K562 (cell line): ENCODE measurements around the gene BLZF1. TPM values are rescaled to one million over a fixed set of nuclear protein-coding genes. Genes with fewer than 3 reads are reported as not detected.
A peak's percentile ranks its signal among the peaks of the same experiment; 100 is the strongest.

Source experiments
- ATAC-seq: fragments of 200-7000 bp; cut with Tn5 transposase; 3 replicates; pipeline ENCODE4 v1.9.1; 2020; ENCODE audit warnings: moderate library complexity
- BruUV-seq: library from RNA; stranded (reverse); fragments of 400-500 nt; replicated peaks from 2 replicates; lab custom pipeline; 2021; lab: Mats Ljungman, UMichigan
- CTCF ChIA-PET: fragments of 300-600 bp; formaldehyde crosslinking; extraction: SDS; loops from one replicate; lab custom pipeline; 2021; ENCODE audit warnings: low intra/inter-chr PET ratio; lab: Yijun Ruan, JAX
- POLR2A ChIA-PET: fragments of 300-600, 350-650 bp; sonication (Branson Sonifier 250); formaldehyde crosslinking; extraction: SDS; loops from one replicate; lab custom pipeline; 2021; ENCODE audit warnings: antibody characterized with exemption, inconsistent platforms; lab: Yijun Ruan, JAX
- DNase-seq, 4 experiments: peaks; one replicate each; pipeline versions ENCODE4 v3.0.0 to v3.0.0-alpha.2; 2011 to 2018; ENCODE audit warnings: low spot score in 3 of 4, mixed read lengths in 3 of 4; ENCODE audit errors: extremely low read depth in 1 of 4
- FAIRE-seq: peaks from 2 replicates; lab custom pipeline; 2011; peaks lifted over from hg19 to GRCh38; lab: Jason Lieb, UNC
- H2AFZ ChIP-seq: 2 replicates; pipeline ENCODE4 v1.6.0; 2011; ENCODE audit warnings: low read depth, low read length, control low read depth, inconsistent platforms
- H3K27ac ChIP-seq: fragments of 200-600 bp; 3 replicates; pipeline ENCODE4 v1.8.0; 2011; ENCODE audit warnings: low read depth, mild to moderate bottlenecking, control low read depth, inconsistent platforms, low read length, moderate library complexity, mixed read lengths; ENCODE audit errors: extremely low read depth
- H3K27me3 ChIP-seq, 2 experiments: fragments of 300-600 bp in 1 of 2; 2 replicates in 1 of 2; 3 replicates in 1 of 2; pipeline versions ENCODE4 v1.6.0 to v1.8.0; 2011; ENCODE audit warnings: inconsistent platforms in 2 of 2, low read length in 2 of 2, mild to moderate bottlenecking in 1 of 2, mixed read lengths in 1 of 2, moderate library complexity in 1 of 2; ENCODE audit not compliant: control insufficient read depth in 2 of 2, insufficient read depth in 2 of 2
- H3K36me3 ChIP-seq: fragments of 300-600 bp; 3 replicates; pipeline ENCODE4 v1.8.0; 2011; ENCODE audit warnings: mild to moderate bottlenecking, low read length, inconsistent platforms; ENCODE audit not compliant: control insufficient read depth, insufficient read depth
- H3K4me1 ChIP-seq, 2 experiments: fragments of 200-600 bp in 1 of 2; replicated peaks in 1 of 2; 2 replicates in 1 of 2; 3 replicates in 1 of 2; pipeline versions ENCODE4 v1.5.1 to v1.8.0; 2011; ENCODE audit warnings: inconsistent platforms in 2 of 2, low read length in 2 of 2, mild to moderate bottlenecking in 1 of 2, mixed read lengths in 1 of 2, moderate library complexity in 1 of 2; ENCODE audit not compliant: control insufficient read depth in 2 of 2, insufficient read depth in 2 of 2
- H3K4me2 ChIP-seq: 2 replicates; pipeline ENCODE4 v1.6.1; 2011; ENCODE audit warnings: low read length, control low read depth, inconsistent platforms, mixed read lengths; ENCODE audit not compliant: insufficient read depth
- H3K4me3 ChIP-seq: fragments of 200-600 bp; sonication (generic), shearing (Covaris generic); 2 replicates; pipeline ENCODE4 v1.5.1; 2016; ENCODE audit warnings: control low read depth, inconsistent platforms
- H3K79me2 ChIP-seq: fragments of 200-600 bp; 3 replicates; pipeline ENCODE4 v1.8.0; 2011; ENCODE audit warnings: low read length, inconsistent platforms; ENCODE audit not compliant: control insufficient read depth, insufficient read depth
- H3K9ac ChIP-seq, 2 experiments: 2 replicates each; pipeline versions ENCODE4 v1.6.0 to v1.6.1; 2011; ENCODE audit warnings: low read depth in 2 of 2, low read length in 2 of 2, control low read depth in 1 of 2, inconsistent platforms in 1 of 2, mild to moderate bottlenecking in 1 of 2, mixed read lengths in 1 of 2; ENCODE audit not compliant: insufficient read depth in 1 of 2
- H3K9me1 ChIP-seq: one replicate; pipeline ENCODE4 v1.6.0; 2011; ENCODE audit warnings: inconsistent platforms, mild to moderate bottlenecking, low read length, moderate library complexity; ENCODE audit not compliant: control insufficient read depth, insufficient read depth
- H3K9me3 ChIP-seq: replicated peaks from 2 replicates; pipeline ENCODE4 v1.5.1; 2011; ENCODE audit warnings: low read depth, low read length, inconsistent platforms; ENCODE audit not compliant: control insufficient read depth, insufficient read depth
- H4K20me1 ChIP-seq: replicated peaks from 2 replicates; pipeline ENCODE4 v1.6.1; 2011; ENCODE audit warnings: low read length, inconsistent platforms, mixed read lengths; ENCODE audit not compliant: control insufficient read depth, insufficient read depth
- FOSL1 ChIP-seq: fragments of 200-800 bp; sonication (Bioruptor generic); conservative IDR thresholded peaks from 2 replicates; pipeline ENCODE4 v1.6.1; 2016; ENCODE audit warnings: missing genetic modification characterization, missing compliant biosample characterization
- JUND ChIP-seq, 2 experiments: IDR thresholded peaks; 2 replicates in 1 of 2; 3 replicates in 1 of 2; pipeline ENCODE4 v1.6.1; 2011; ENCODE audit warnings: borderline replicate concordance in 2 of 2, low read depth in 2 of 2, low read length in 2 of 2, improper control_type of control experiment in 1 of 2, missing biosample characterization in 1 of 2, missing genetic modification characterization in 1 of 2, missing genetic modification reagents in 1 of 2
- MIER1 ChIP-seq: fragments of 450-650 bp; IDR thresholded peaks from 2 replicates; pipeline ENCODE4 v1.6.1; 2016; ENCODE audit warnings: antibody characterized with exemption, mild to moderate bottlenecking, low read depth
- SIX5 ChIP-seq, 2 experiments: IDR thresholded peaks; 2 replicates each; pipeline ENCODE4 v1.6.1; 2011; ENCODE audit warnings: low read length in 2 of 2, borderline replicate concordance in 1 of 2, low read depth in 1 of 2, mild to moderate bottlenecking in 1 of 2, moderate library complexity in 1 of 2; ENCODE audit not compliant: insufficient read depth in 1 of 2
- WGBS: fragments of 100-300 bp; shearing (Covaris generic); methylation state at CpG from one replicate; pipeline ENCODE4 v1.1.6; 2016; ENCODE audit warnings: low coverage, mixed read lengths; ENCODE audit not compliant: insufficient coverage; ENCODE audit errors: missing lambda C conversion rate; 5-methylcytosine and 5-hydroxymethylcytosine counted together
- in situ Hi-C: fragments of 300-500 bp; cut with MboI; formaldehyde crosslinking; loops from 4 replicates; pipeline ENCODE4 v1.15.0; 2018; ENCODE audit warnings: inconsistent platforms, mixed read lengths
- intact Hi-C: fragments of 100-400 bp; cut with micrococcal nuclease; formaldehyde crosslinking; loops from 2 replicates; pipeline ENCODE4 v1.14.2; 2022
- polyA plus RNA-seq, 8 experiments: library from polyadenylated mRNA; depleted of rRNA in 4 of 8; stranded (reverse) in 5 of 8; unstranded in 3 of 8; fragments of >200 nt; fragmentation: Nextera tagmentation in 2 of 8; fragmentation: Illumina TruSeq in 1 of 8; extraction: Ambion mirVana in 2 of 8; extraction: Trizol in 1 of 8; gene quantifications; 2 replicates each; pipeline versions ENCODE4 v1.2.1 to v1.2.3, GENCODE V29; 2011 to 2014; ENCODE audit warnings: inconsistent platforms in 1 of 8, missing spikeins in 1 of 8
- total RNA-seq, 7 experiments: library from RNA; depleted of rRNA in 6 of 7; stranded (reverse); fragments of >200 nt in 6 of 7; fragmentation: Illumina TruSeq in 2 of 7; extraction: Trizol in 2 of 7; gene quantifications; 2 replicates each; pipeline versions ENCODE4 v1.2.1 to v1.2.3, GENCODE V29; 2011 to 2021; ENCODE audit warnings: low replicate concordance in 1 of 7
- TF ChIP-seq, protein P1 (sequence below): fragments of 250-450 bp; sonication (Bioruptor Pico); IDR thresholded peaks from 2 replicates; pipeline ENCODE4 v1.8.0; 2022; ENCODE audit warnings: moderate library complexity, mild to moderate bottlenecking, inconsistent platforms
- TF ChIP-seq, protein P2 (sequence below), 2 experiments: fragments of 450-650 bp in 1 of 2; sonication (generic) in 1 of 2; formaldehyde crosslinking in 1 of 2; IDR thresholded peaks in 1 of 2; conservative IDR thresholded peaks in 1 of 2; 2 replicates each; pipeline versions ENCODE4 v1.6.1 to v1.8.1; 2016 to 2023; ENCODE audit warnings: mild to moderate bottlenecking in 2 of 2, moderate library complexity in 2 of 2, inconsistent platforms in 1 of 2, missing genetic modification reagents in 1 of 2

The BLZF1 gene
- total and polyA plus RNA-seq, 9 of the 15 experiments (the other 6 are each of a cell fraction or from before 2014, with no cell fraction given): 20.5 to 32.8 (median 25.3) TPM

DNA sequence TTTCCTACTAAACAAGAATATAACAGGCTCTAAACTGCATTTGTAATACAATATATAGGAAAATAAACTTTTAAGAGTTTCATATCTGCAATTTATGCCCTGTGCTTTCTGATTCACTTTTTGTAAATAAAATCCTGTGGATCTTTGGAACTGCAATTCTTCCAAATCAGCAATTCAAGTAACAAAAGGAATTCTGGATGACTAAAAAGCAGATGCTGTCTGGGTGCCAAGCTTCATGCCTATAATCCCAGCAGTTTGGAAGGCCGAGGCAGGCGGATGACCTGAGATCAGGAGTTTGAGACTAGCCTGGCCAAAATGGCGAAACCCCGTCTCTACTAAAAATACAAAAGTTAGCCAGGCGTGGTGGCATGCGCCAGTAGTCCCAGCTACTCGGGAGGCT is 6.7 kb upstream of the BLZF1 start (continued):
- TF ChIP-seq, protein P1, sequence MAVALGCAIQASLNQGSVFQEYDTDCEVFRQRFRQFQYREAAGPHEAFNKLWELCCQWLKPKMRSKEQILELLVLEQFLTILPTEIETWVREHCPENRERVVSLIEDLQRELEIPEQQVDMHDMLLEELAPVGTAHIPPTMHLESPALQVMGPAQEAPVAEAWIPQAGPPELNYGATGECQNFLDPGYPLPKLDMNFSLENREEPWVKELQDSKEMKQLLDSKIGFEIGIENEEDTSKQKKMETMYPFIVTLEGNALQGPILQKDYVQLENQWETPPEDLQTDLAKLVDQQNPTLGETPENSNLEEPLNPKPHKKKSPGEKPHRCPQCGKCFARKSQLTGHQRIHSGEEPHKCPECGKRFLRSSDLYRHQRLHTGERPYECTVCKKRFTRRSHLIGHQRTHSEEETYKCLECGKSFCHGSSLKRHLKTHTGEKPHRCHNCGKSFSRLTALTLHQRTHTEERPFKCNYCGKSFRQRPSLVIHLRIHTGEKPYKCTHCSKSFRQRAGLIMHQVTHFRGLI (CRISPR knock-in tag): no peak
- TF ChIP-seq SIX5 (IDR thresholded peaks at IDR 0.05; ENCODE audit: borderline replicate concordance in 1 of 2, insufficient read depth in 1 of 2, low read depth in 1 of 2, low read length in 2 of 2): no peak
- TF ChIP-seq, all 486 proteins: peak for 0

DNA sequence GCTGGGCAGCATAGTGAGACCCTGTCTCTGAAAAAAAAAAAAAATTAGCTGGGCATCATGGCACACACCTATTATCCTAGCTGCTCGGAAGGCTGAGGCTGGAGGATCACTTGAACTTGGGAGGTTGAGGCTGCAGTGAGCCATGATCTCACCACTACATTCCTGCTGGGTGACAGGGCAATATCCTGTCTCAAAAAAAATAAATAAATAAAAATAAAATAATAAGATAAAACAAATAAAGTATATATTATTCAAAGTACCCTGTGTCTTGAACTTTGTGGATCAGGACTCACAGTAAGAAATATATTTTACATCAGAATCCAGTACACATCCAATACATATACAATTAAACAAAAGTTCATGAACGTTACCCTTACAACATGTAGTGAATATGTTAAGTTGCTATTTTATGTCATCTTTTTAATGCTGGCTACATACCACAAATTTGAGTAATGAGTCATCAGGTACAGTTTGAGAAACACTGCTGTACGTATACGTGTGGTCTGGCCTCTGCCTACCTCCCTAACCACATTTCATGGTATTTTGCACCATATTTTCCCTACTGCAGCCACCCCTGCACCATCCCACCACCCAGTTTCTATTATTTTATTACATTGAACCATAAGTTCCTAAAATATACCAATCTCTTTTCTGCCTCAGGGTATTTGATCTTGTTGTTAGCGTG is 4.8 kb upstream of the BLZF1 start:
- no peak for ATAC-seq
- Histone ChIP-seq H3K27ac (no peak overlapping the region), H3K27me3 (no peaks in the 10 kb centered on the region), H3K79me2 (peaks cover under 1% of the 10 kb centered on the region; the same call in 2 of the 3 replicates), H3K9me1 (no peaks in the 10 kb centered on the region), H3K36me3 (no peaks in the 10 kb centered on the region), H3K9me3 (no peaks in the 10 kb centered on the region), H3K4me1 (peaks cover 0 to 2% of the 10 kb centered on the region in 2 experiments; a peak in 1 of 5 replicates)
- POLR2A ChIA-PET: interaction anchor here (1.0 to 1.3 kb wide), 2 partner anchors 26 to 257 kb away, joined by 3 read pairs; partner anchors contain the start of gene ATP1B1
- TF ChIP-seq JUND (IDR thresholded peaks at IDR 0.05; ENCODE audit: borderline replicate concordance, low read depth, low read length): peak; percentile 19; the same call in 1 of the 2 replicates
- peak; percentile 56; the same call in 2 of the 3 replicates for TF ChIP-seq JUND (tag; IDR thresholded peaks at IDR 0.05; ENCODE audit: borderline replicate concordance, low read depth, low read length)
- TF ChIP-seq FOSL1 (tag): peak; percentile 59
- TF ChIP-seq, protein P2, sequence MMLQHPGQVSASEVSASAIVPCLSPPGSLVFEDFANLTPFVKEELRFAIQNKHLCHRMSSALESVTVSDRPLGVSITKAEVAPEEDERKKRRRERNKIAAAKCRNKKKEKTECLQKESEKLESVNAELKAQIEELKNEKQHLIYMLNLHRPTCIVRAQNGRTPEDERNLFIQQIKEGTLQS (IDR thresholded peaks at IDR 0.05): peak; percentile 59; the same call in 1 of the 2 replicates
- TF ChIP-seq, protein P2 (CRISPR knock-in tag; conservative IDR thresholded peaks at IDR 0.05): no peak
- no peak for TF ChIP-seq MIER1
- TF ChIP-seq, all 486 proteins: peak for 3
- WGBS: 63% methylated on average over 5 of the region's 5 CpGs
- DNase-seq (no peak), FAIRE-seq (no peak)
- Histone ChIP-seq H3K9ac (no peak overlapping the region), H3K4me2 (no peak overlapping the region), H3K4me3 (no peak overlapping the region), H2AFZ (no peak overlapping the region), H4K20me1 (no peaks in the 10 kb centered on the region)
- intact Hi-C loops (no loop called here), in situ Hi-C loops (loop anchor here (25.0 kb wide), 1 partner anchor 751 kb away; no protein-coding TSS in a partner anchor)
- CTCF ChIA-PET: no interaction called here
- no TSS peak for BruUV-seq
